ENCODE data around the gene PROC.

GRCh38 chr2:127463155-127463991 is 45.1 kb downstream of the PROC start:
- TF ChIP-seq POLR2A (IDR thresholded peaks at IDR 0.05) (no peak), POLR2AphosphoS5 (IDR thresholded peaks at IDR 0.05) (no peak)
- TF ChIP-seq, protein P1, sequence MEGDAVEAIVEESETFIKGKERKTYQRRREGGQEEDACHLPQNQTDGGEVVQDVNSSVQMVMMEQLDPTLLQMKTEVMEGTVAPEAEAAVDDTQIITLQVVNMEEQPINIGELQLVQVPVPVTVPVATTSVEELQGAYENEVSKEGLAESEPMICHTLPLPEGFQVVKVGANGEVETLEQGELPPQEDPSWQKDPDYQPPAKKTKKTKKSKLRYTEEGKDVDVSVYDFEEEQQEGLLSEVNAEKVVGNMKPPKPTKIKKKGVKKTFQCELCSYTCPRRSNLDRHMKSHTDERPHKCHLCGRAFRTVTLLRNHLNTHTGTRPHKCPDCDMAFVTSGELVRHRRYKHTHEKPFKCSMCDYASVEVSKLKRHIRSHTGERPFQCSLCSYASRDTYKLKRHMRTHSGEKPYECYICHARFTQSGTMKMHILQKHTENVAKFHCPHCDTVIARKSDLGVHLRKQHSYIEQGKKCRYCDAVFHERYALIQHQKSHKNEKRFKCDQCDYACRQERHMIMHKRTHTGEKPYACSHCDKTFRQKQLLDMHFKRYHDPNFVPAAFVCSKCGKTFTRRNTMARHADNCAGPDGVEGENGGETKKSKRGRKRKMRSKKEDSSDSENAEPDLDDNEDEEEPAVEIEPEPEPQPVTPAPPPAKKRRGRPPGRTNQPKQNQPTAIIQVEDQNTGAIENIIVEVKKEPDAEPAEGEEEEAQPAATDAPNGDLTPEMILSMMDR (IDR thresholded peaks at IDR 0.05): no peak
